ENCODE measurements around the gene OSBP2.

Gene OSBP2

GRCh38 chr22:30667107-30667493 lies 27.6 kb upstream of the OSBP2 start:
- no peak for DNase-seq (ENCODE audit: low read depth)
- TF ChIP-seq CTCF (conservative IDR thresholded peaks at IDR 0.05; ENCODE audit: control insufficient read depth, insufficient read depth, low read depth, low read length), result no peak
- H3K4me3 ChIP-seq (ENCODE audit: control insufficient read depth, low read depth, low read length), result peak overlapping the region; percentile 85

GRCh38 chr22:30667494-30668385 lies 26.9 kb upstream of the OSBP2 start, which contains the start of gene DUSP18:
DUSP18 (minus strand) TSS chr22:30667875; CDS start chr22:30664003, 3,872 bp downstream.
- H3K4me3 ChIP-seq (ENCODE audit: control insufficient read depth, low read depth, low read length), result peak within 1 kb of the TSS; percentile 85

GRCh38 chr22:30668386-30668710 lies 26.3 kb upstream of the OSBP2 start:
- no peak for DNase-seq (ENCODE audit: low read depth)
- no peak for TF ChIP-seq CTCF (conservative IDR thresholded peaks at IDR 0.05; ENCODE audit: control insufficient read depth, insufficient read depth, low read depth, low read length)
- H3K4me3 ChIP-seq (ENCODE audit: control insufficient read depth, low read depth, low read length), result peak overlapping the region; percentile 85

More at GRCh38 chr22:30667494-30668385, 26.9 kb upstream of the OSBP2 start, which contains the start of gene DUSP18:
- DNase-seq (ENCODE audit: low read depth), result peak; percentile 85
- TF ChIP-seq CTCF (conservative IDR thresholded peaks at IDR 0.05; ENCODE audit: control insufficient read depth, insufficient read depth, low read depth, low read length), result no peak

GRCh38 chr22:30671071-30671470 lies 23.6 kb upstream of the OSBP2 start:
- no peak for DNase-seq (ENCODE audit: low read depth)
- no peak overlapping the region for H3K4me3 ChIP-seq (ENCODE audit: control insufficient read depth, low read depth, low read length)
- no peak for TF ChIP-seq CTCF (conservative IDR thresholded peaks at IDR 0.05; ENCODE audit: control insufficient read depth, insufficient read depth, low read depth, low read length)

GRCh38 chr22:30673136-30673535 lies 21.5 kb upstream of the OSBP2 start:
- DNase-seq (ENCODE audit: low read depth), result no peak
- no peak overlapping the region for H3K4me3 ChIP-seq (ENCODE audit: control insufficient read depth, low read depth, low read length)
- no peak for TF ChIP-seq CTCF (conservative IDR thresholded peaks at IDR 0.05; ENCODE audit: control insufficient read depth, insufficient read depth, low read depth, low read length)

- no peak for DNase-seq (ENCODE audit: low read depth)
- no peak for TF ChIP-seq CTCF (conservative IDR thresholded peaks at IDR 0.05; ENCODE audit: control insufficient read depth, insufficient read depth, low read depth, low read length)
- H3K4me3 ChIP-seq (ENCODE audit: control insufficient read depth, low read depth, low read length), result no peak overlapping the region
Observed at GRCh38 chr22:30674482-30674881, 20.2 kb upstream of the OSBP2 start.

Data from fibroblast of mammary gland (primary cell).